Stimulated activated naive CD8-positive, alpha-beta T cell treated with anti-CD3 and anti-CD28 coated beads, Interleukin-15, Interleukin-2, amounts not matched to agents 100 U/mL and 50 U/mL, for 24 hours (primary cell): ENCODE results near the gene ACER3.
"Not testable (repeated sequence)": the region's sequence is repeated elsewhere in the genome, so short reads cannot be mapped to it uniquely, and the experiment has no call there.

Experiments
- ATAC-seq: fragments of 150-1000 bp; cut with Tn5 transposase; one replicate; pipeline ENCODE4 v1.10.0; 2021
- DNase-seq: peaks from one replicate; pipeline ENCODE4 v3.0.0; 2021

The ACER3 gene

DNA sequence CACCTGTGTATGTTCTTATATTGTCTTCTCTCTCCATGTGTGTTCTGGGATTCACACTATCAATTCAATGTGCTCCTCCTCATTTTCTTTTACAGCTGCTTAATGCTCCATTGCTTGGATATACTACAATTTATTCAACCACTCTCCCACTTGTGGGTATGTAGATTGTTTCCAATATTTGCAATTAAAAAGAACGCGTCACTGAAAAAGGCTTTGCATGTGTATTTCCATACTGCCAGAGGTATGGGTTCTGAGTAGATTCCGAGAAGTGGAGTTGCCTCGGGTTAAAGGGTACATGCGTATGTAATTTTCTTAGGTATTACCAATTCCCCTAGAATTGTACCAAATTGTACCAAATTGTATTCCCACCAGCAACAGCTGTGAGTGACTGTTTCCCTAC is 199.1 kb downstream of the ACER3 start:
- DNase-seq = no peak
- ATAC-seq = no peak

DNA sequence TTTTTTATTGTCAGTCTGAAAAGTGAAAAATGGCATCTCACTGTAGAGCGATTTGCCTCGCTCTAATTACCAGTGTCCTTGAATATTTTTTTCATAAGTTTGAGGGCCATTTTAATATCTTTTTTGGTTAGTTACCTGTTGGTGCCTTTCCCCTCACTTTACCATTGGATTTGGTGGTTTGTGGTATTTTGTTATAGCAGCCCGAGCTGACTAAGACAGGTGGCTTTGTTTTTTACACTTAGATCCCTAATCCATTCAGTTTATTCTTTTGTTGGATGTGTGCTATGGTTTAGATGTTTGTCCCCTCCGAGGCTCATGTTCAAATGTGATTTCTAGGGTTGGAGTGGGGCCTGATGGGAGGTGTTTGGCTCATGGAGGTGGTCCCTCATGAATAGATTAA is 199.5 kb downstream of the ACER3 start:
- no peak for ATAC-seq

DNA sequence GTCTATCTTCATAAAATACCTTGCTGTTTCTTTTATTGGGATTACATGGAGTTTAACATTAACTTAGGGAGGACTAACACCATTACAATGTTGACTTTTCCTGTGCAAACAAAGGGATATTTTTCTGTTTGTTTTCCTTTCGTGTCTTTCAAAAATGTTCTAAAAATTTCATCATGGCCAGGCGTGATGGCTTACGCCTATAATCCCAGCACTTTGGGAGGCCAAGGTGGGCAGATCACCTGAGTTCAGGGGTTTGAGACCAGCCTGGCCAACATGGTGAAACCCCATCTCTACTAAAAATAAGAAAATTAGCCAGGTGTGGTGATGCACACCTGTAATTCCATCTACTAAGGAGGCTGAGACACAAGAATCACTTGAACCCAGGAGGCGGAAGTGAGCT is 200.5 kb downstream of the ACER3 start:
- not testable (repeated sequence) for DNase-seq, ATAC-seq

More for the DNA sequence above, 199.5 kb downstream of the ACER3 start:
- DNase-seq = no peak

- DNase-seq (no peak), ATAC-seq (no peak)
Observed at GRCh38 chr11:77062924-77063323, 202.2 kb downstream of the ACER3 start.

- no peak for ATAC-seq
- DNase-seq = no peak
Observed at GRCh38 chr11:77063407-77063806, 202.7 kb downstream of the ACER3 start.

- no peak for ATAC-seq
- DNase-seq = no peak
Observed at GRCh38 chr11:77063861-77064260, 203.1 kb downstream of the ACER3 start.

GRCh38 chr11:77064648-77065217 is 204.0 kb downstream of the ACER3 start:
- ATAC-seq = no peak

DNA sequence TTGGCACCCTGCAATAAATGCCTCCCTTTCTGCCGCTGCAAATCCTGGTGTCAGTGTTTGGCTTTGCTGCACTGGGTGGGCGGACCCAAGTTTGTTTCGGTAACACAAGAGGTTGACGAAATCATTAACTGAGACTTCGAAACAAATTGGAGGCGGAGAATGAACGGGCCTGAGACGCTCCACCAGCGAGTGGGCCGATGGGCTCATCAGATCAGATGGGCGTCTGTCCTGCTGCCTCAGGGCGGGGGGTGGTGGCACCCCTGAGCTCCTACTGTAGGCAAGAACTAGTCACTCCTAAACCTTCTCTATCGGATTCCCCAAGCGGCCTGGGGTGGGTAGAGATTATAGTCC is 205.1 kb downstream of the ACER3 start:
- no peak for DNase-seq
- ATAC-seq = no peak

More at GRCh38 chr11:77064648-77065217, 204.0 kb downstream of the ACER3 start:
- DNase-seq = no peak

DNA sequence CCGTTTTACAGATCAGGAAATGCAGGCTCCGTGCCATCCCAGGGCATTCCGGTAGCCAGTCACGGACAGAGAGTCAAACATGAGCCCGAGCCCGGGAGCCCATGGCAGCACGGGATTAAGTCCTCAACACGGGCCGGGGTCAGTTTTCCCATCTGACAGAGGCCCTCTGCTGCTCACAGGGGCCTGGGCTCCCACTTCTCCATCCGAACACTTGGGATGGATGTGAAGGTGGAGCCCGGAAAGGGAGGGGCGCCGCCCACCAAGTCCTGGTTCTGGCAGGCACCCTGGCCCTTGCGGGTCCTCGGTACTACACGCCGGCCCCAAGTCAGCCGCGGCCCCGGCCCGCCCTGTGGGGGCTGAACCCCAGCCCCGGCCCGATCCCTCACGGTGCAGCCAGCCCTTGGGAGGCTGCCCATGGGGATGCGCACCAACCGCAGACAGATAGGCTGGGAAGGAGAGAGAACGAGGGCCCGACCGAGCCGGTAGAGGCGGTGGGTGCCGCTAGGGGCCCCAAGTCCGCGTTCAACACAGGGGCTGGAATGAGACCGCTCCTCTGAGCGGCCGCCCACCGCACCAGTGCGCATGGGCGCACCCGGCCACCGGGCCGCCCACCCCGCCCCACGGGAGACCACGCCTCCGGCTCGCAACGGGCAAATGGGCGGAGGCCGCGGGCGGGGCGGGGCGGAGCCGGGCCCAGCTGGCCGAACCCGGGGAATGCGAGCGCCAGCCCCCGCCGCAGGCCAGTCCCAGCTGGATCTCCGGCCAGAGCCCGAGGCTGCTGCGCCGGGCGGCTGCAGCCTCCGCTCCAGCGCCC is 205.7 kb downstream of the ACER3 start, which contains the start of gene CAPN5:
CAPN5 (plus strand) TSS at position 743 of the 814 bp plus-strand sequence. CDS start 17,916 bp downstream, outside the sequence.
- peak; percentile 91 for ATAC-seq

DNA sequence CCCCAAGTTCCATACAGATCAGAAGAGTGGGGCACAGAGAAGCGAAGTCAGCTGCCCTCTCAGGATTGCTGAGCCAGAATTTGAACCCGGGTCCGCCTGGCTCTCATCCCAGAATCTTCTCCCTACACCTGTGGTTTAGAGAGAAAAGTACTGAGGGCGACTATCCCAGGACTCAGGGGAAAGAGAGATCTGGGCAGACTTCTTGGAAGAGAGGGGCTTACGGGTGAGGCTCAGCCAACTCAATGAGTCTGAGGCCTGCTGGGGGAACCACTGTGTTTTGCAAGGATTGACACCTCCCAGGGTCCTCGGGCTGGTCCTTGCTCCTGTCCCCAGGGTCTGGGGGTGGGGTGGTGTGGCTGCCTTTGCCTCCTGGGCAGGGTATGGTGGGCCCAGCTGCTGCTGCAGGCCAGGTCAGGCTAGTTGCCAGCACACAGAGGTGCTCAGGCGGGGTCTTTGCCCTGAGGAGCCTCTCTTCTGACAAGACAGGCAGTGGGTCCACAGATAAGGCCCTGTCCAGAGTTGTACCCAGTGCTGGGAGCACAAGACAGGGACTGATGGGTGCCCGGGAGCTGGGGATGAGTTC is 207.2 kb downstream of the ACER3 start:
- ATAC-seq (no peak), DNase-seq (no peak)

More for the DNA sequence above, 205.7 kb downstream of the ACER3 start, which contains the start of gene CAPN5:
- peak; percentile 93 for DNase-seq

DNA sequence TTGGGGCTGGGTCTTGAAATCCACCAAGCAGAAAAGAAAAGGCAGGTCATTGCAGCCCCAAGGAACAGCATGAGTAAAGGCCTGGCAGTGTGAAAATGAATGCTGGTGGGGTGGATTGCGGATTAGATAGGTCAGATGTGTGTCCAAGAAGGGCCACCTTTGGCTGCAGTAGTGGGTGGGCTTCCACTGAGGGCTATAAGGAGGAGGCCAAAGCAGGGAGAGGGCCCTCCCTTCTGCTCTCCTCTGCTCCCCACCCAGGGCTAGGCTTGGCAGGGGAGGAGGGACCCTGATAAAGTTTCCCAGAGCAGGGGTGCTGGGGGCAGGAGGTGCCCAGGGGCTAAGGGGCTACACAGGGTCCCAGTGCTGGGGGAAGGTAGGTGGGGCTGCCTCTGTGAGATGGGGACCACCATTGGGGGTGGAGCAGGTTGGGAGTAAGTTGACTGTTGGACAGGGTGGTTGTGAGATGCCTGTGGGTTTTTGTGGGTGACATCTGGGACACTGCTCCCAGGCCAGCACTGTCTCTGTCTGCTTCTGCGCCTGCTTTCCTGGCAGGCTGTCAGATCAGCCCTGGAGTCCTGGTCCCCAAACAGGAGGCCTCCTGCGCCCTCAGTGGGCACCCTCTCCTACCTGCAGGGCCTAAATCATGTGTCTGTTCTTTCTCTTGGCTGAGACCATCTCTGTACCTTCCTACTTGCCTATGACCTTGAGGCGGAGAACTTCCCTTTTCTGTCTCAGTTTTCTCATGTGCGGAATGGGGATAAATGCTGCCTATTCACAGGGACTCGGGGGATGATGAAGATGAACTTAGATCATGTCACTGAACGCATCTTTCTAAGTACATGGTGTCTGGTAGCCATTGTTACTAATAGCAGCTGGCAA is 208.0 kb downstream of the ACER3 start:
- ATAC-seq (no peak), DNase-seq (no peak)

- ATAC-seq (no peak), DNase-seq (no peak)
Observed at GRCh38 chr11:77069336-77069968, 208.7 kb downstream of the ACER3 start.

DNA sequence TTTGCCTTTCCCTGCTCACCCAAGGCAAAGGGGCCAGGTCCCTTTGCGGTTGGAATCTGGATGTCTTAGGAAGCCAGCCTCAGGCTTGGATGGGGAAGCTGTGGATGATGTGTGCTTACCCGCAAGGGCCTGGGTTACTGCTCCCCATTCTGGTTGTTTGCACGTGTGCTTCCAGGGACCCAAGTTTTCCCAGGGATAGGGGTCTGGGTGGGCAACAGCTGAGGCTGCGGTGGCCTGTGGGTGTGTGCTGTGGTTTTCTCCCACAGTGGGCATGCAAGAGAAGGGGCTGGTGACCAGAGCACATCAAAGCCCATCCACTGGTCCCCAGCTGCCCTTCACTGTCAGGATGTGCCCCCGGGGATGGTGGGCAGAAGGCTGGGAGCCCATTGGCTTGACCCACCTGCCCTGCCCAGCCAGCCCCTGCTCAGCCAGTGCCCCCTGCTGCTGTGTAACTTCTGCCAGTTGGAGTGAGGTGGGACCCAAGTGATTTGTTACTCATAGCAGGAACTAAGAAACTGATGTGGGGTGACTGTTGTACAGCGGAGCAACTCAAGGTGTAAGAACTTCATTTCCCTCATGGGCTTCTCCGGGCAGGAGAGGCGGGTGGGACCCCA is 209.4 kb downstream of the ACER3 start:
- DNase-seq = no peak
- no peak for ATAC-seq

DNA sequence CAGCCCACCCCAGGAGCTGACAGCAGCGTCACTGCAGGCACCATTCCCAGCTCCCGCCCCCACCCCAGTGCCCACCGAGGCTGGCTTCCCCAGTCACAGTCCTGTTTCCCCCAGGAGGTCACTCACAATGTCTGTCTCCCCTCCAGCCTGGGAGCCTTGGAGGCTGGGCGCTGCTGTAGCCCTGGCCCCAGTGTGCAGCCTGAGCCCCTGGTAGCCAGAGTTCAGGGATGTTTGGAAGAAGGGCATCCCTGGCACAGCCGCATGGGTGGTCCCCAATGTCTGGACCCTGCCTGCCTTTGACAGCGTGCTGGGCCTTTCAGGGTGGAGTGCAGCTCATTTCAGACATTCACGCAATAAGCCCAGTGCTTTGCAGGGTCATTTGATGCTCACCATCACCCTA is 210.4 kb downstream of the ACER3 start:
- ATAC-seq = no peak
- DNase-seq = no peak

GRCh38 chr11:77071671-77072605 is 211.2 kb downstream of the ACER3 start:
- DNase-seq = no peak
- ATAC-seq = no peak

DNA sequence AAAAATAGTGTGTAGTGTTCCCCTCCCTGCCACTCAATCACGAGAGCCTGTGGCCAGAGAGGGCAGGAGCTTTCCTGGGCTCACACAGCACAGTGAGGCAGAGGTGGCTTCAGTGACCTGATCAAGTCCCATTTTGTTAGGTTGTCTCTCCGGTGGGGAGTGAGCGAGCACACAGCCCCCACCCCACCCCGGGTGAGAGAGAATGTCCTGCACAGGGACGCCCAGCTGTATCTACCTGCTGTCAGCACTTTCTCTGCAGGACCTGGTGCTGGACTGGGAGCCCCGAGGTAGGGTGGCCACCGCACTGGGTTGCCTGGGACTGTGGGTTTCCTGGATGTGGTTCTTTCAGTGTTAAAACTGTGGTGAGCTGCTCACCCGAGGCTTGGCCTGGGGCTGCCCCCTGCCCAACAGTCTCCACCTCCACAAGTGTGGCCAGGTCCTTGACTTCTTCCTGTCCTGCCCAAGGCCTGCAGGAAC is 212.2 kb downstream of the ACER3 start:
- no peak for DNase-seq
- ATAC-seq = peak; percentile 47

GRCh38 chr11:77073328-77074001 is 212.7 kb downstream of the ACER3 start:
- DNase-seq (no peak), ATAC-seq (peak; percentile 35)

- ATAC-seq (no peak), DNase-seq (no peak)
Observed at GRCh38 chr11:77074205-77074604, 213.5 kb downstream of the ACER3 start.

- no peak for DNase-seq
- no peak for ATAC-seq
Observed at GRCh38 chr11:77074626-77075221, 214.0 kb downstream of the ACER3 start.
